ENCODE measurements around the gene RBM39.
"Not testable (repeated sequence)": the region's sequence is repeated elsewhere in the genome, so short reads cannot be mapped to it uniquely, and the experiment has no call there.

RBM39 gene

GRCh38 chr20:35706591-35707529 lies 35.2 kb downstream of the RBM39 start:
- not testable (repeated sequence) for ATAC-seq, DNase-seq

- not testable (repeated sequence) for DNase-seq, ATAC-seq
Observed at GRCh38 chr20:35705894-35706293, 36.2 kb downstream of the RBM39 start.

GRCh38 chr20:35704514-35705261 lies 37.4 kb downstream of the RBM39 start:
- DNase-seq (no peak), ATAC-seq (no peak)

- no peak for ATAC-seq
- DNase-seq: no peak
Observed at GRCh38 chr20:35702824-35703695, 39.0 kb downstream of the RBM39 start.

GRCh38 chr20:35702051-35702823 lies 39.8 kb downstream of the RBM39 start:
- no peak for ATAC-seq
- no peak for DNase-seq

GRCh38 chr20:35700625-35701148 lies 41.4 kb downstream of the RBM39 start:
- no peak for DNase-seq
- ATAC-seq: no peak

- DNase-seq: no peak
- no peak for ATAC-seq
Observed at GRCh38 chr20:35699957-35700624, 42.0 kb downstream of the RBM39 start.

- ATAC-seq: peak; percentile 93
- peak; percentile 91 for DNase-seq
Observed at GRCh38 chr20:35699127-35699956, 42.7 kb downstream of the RBM39 start, which contains the start of the genes NFS1 and ROMO1. Gene NFS1 (minus strand): TSS chr20:35699352. CDS start chr20:35699288, 64 bp downstream. Gene ROMO1 (plus strand): TSS chr20:35699405. CDS start chr20:35699633, 228 bp downstream.

- ATAC-seq: peak; percentile 41
- no peak for DNase-seq
Observed at GRCh38 chr20:35698298-35699126, 43.5 kb downstream of the RBM39 start.

GRCh38 chr20:35697696-35698297 lies 44.3 kb downstream of the RBM39 start:
- DNase-seq (no peak), ATAC-seq (no peak)

- no peak for ATAC-seq
- no peak for DNase-seq
Observed at GRCh38 chr20:35695978-35696377, 46.1 kb downstream of the RBM39 start.

- no peak for ATAC-seq
- DNase-seq: no peak
Observed at GRCh38 chr20:35695245-35695749, 46.8 kb downstream of the RBM39 start.

GRCh38 chr20:35690265-35690664 lies 51.8 kb downstream of the RBM39 start:
- no peak for DNase-seq
- ATAC-seq: no peak

- DNase-seq: peak; percentile 20
- not testable (repeated sequence) for ATAC-seq
Observed at GRCh38 chr20:35686872-35687271, 55.2 kb downstream of the RBM39 start.

- DNase-seq, ATAC-seq: not testable (repeated sequence)
Observed at GRCh38 chr20:35685368-35685767, 56.7 kb downstream of the RBM39 start.

- ATAC-seq: no peak
- DNase-seq: no peak
Observed at GRCh38 chr20:35681960-35682359, 60.1 kb downstream of the RBM39 start.

- DNase-seq (no peak), ATAC-seq (no peak)
Observed at GRCh38 chr20:35680452-35681183, 61.4 kb downstream of the RBM39 start.

Measured in stimulated activated naive CD8-positive, alpha-beta T cell treated with anti-CD3 and anti-CD28 coated beads, Interleukin-15, Interleukin-2, amounts not matched to agents 100 U/mL and 50 U/mL, for 24 hours (primary cell).